ENCODE measurements around the gene MYD88.

Gene MYD88

GRCh38 chr3:38138349-38139190, at the start of gene MYD88:
Gene MYD88 (plus strand): TSS chr3:38138661. CDS start chr3:38138701, 40 bp downstream.
- Histone ChIP-seq H3K4me1 (peaks cover 65 to 79% (median 72%) of the 10 kb centered on the region in 10 experiments), H3K27me3 (no peaks in the 10 kb centered on the region), H3K9ac (peak within 1 kb of the TSS; percentile 90 to 99 (median 97)), H4K20me1 (peaks cover 44 to 70% (median 60%) of the 10 kb centered on the region in 11 experiments; a peak in 21 of 22 replicates), H3K27ac (peak within 1 kb of the TSS; percentile 85 to 99 (median 96)), H3K9me3 (replicated peaks in 1 of 11) (no peaks in the 10 kb centered on the region), H3K4me3 (peak within 1 kb of the TSS; percentile 73 to 99 (median 92)), H3K4me2 (peak within 1 kb of the TSS; percentile 87 to 99 (median 97)), H3K36me3 (peaks cover 38 to 56% (median 51%) of the 10 kb centered on the region in 11 experiments)
- TF ChIP-seq Cebpa-rat (IDR thresholded peaks at IDR 0.05) = no peak

DNA sequence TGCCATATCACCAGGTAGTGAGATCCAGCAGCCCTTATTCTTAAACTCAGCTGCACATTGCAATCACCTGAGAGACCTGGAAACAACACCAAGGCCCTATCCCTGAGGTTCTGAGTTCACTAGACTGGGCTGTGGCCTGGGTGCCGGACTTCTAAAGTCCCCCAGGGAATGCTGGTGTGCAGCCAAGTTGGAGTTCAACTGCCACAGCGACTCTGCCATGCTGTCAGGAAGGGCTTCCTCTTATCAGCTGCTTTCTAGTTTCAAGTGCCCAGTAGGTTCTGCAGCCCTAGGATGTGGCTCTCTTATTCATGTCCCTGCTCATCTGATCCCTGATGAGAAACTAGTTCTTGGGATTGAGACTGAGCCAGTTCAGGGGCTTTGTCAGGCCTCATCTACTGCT, 49.3 kb upstream of the MYD88 start:
- no peak overlapping the region for H3K9ac ChIP-seq
- peaks cover 0 to 17% (median 4%) of the 10 kb centered on the region in 10 experiments; a peak in 10 of 20 replicates for H3K4me1 ChIP-seq
- no peak overlapping the region for H3K4me3 ChIP-seq
- no peaks in the 10 kb centered on the region for H3K36me3 ChIP-seq
- H4K20me1 ChIP-seq = no peaks in the 10 kb centered on the region; a peak in 1 of 22 replicates
- no peaks in the 10 kb centered on the region for H3K27me3 ChIP-seq
- no peak for TF ChIP-seq Cebpa-rat (IDR thresholded peaks at IDR 0.05)
- H3K9me3 ChIP-seq (replicated peaks in 1 of 11) = peaks cover 2 to 4% (median 2%) of the 10 kb centered on the region in 11 experiments; a peak in 15 of 22 replicates
- H3K4me2 ChIP-seq = peak overlapping the region in 8 of 11 experiments; percentile 13 to 50 (median 32); a peak in 12 of 22 replicates
- no peak overlapping the region for H3K27ac ChIP-seq

DNA sequence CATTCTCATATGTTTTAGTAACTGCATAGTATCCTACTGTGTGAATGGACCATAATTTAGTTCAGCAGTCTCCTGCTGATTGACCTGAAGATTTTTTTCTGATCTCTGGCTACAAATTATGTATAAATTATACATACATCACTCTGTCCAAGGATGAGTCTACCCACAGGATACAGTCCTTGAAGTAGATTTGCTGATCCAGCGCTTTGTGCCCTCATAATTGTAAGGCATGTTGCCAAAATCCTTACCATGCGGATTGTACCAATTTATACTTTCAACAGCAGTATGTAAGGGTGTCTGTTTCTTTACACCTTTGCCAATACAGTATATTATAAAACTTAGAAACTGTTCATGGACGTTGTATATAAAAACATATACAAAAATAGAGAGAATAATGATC, 48.0 kb upstream of the MYD88 start:
- Histone ChIP-seq H3K36me3 (no peaks in the 10 kb centered on the region), H3K4me3 (no peak overlapping the region), H4K20me1 (no peaks in the 10 kb centered on the region; a peak in 1 of 22 replicates), H3K27ac (no peak overlapping the region), H3K4me2 (no peak overlapping the region), H3K4me1 (peaks cover 0 to 22% (median 4%) of the 10 kb centered on the region in 10 experiments; a peak in 10 of 20 replicates), H3K9me3 (replicated peaks in 1 of 11) (no peaks in the 10 kb centered on the region), H3K27me3 (no peaks in the 10 kb centered on the region), H3K9ac (no peak overlapping the region)
- TF ChIP-seq Cebpa-rat (IDR thresholded peaks at IDR 0.05) = no peak

- Histone ChIP-seq H3K27me3 (no peaks in the 10 kb centered on the region), H3K9me3 (replicated peaks in 1 of 11) (no peaks in the 10 kb centered on the region)
Observed at GRCh38 chr3:38094999-38095398, 43.5 kb upstream of the MYD88 start.

DNA sequence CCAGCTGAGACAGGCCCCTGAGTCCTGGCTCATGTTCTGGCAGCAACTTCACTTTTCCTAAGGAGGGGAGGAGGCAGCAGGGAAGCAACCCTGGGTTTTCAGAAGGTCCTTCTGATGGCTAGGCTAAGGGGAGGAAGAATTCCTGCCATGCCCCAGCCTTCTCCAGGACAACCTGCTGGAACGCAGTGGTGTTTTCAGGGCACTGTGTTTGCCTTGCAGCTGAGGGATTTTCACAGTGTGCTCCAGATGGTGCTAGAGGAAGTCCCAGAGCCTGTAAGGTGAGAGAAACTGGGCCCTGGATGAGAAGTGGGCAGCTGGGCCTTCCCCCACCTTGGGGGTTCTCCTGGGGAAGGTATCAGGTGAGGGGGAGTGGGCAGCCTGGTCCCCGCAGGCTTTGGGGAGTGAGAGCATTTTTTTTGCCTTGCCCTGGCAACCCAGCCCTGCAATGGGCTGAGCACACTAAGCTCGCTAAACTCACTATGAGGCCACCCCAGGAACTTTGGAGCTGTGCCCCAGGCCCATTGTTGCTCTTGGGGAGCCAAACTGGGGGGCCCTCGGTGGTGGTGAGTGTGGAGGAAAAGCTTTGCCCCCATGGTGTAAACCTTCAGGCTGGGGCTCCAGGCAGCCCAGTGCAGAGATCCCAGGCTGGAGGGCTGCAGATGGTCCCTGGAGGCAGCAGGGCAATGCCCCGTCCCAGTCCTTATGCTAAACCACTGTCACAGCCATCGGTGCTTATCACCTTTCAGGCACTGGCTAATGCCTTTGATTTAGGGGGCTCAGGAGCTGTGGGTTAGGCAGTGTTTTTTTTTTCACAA, 42.6 kb upstream of the MYD88 start:
- Histone ChIP-seq H3K36me3 (no peaks in the 10 kb centered on the region), H3K9ac (no peak overlapping the region), H4K20me1 (no peaks in the 10 kb centered on the region), H3K4me1 (peaks cover 0 to 12% (median 8%) of the 10 kb centered on the region in 10 experiments; a peak in 13 of 20 replicates), H3K4me3 (no peak overlapping the region), H3K27me3 (no peaks in the 10 kb centered on the region), H3K4me2 (no peak overlapping the region), H3K9me3 (replicated peaks in 1 of 11) (no peaks in the 10 kb centered on the region), H3K27ac (no peak overlapping the region)
- no peak for TF ChIP-seq Cebpa-rat (IDR thresholded peaks at IDR 0.05)

More at GRCh38 chr3:38094999-38095398, 43.5 kb upstream of the MYD88 start:
- no peak overlapping the region for H3K4me2 ChIP-seq
- H3K4me1 ChIP-seq = peaks cover 0 to 12% (median 8%) of the 10 kb centered on the region in 10 experiments; a peak in 13 of 20 replicates
- H4K20me1 ChIP-seq = no peaks in the 10 kb centered on the region
- H3K36me3 ChIP-seq = no peaks in the 10 kb centered on the region
- no peak overlapping the region for H3K27ac ChIP-seq
- no peak for TF ChIP-seq Cebpa-rat (IDR thresholded peaks at IDR 0.05)
- no peak overlapping the region for H3K4me3 ChIP-seq
- no peak overlapping the region for H3K9ac ChIP-seq

GRCh38 chr3:38097446-38098375, 40.8 kb upstream of the MYD88 start:
- Histone ChIP-seq H3K4me2 (peak overlapping the region in 3 of 11 experiments; percentile 4 to 23 (median 19); a peak in 3 of 22 replicates), H3K4me3 (no peak overlapping the region), H3K9me3 (replicated peaks in 1 of 11) (no peaks in the 10 kb centered on the region), H4K20me1 (no peaks in the 10 kb centered on the region), H3K27me3 (no peaks in the 10 kb centered on the region), H3K4me1 (peaks cover 0 to 30% (median 14%) of the 10 kb centered on the region in 10 experiments; a peak in 18 of 20 replicates), H3K36me3 (no peaks in the 10 kb centered on the region), H3K9ac (no peak overlapping the region), H3K27ac (no peak overlapping the region)
- TF ChIP-seq Cebpa-rat (IDR thresholded peaks at IDR 0.05) = no peak

DNA sequence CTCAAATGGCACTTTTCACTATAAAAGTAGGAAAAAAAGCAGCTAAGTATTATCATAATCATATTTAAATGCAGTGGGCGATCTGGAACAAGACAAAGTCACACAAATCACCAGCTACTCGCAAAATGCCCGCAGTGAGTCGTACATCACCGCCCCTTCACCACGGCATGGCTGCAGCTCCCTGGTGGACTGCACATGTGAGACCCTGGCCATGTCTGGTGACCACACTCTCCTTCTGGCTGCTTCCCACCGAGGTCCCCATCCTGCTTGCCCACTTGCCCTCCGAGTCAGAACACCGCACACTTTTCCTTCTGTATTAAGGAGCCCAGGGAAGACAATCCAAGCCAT, 40.1 kb upstream of the MYD88 start:
- no peaks in the 10 kb centered on the region for H3K9me3 ChIP-seq (replicated peaks in 1 of 11)
- H3K4me3 ChIP-seq = no peak overlapping the region
- H3K36me3 ChIP-seq = no peaks in the 10 kb centered on the region
- no peaks in the 10 kb centered on the region for H4K20me1 ChIP-seq
- no peaks in the 10 kb centered on the region for H3K27me3 ChIP-seq
- H3K27ac ChIP-seq = no peak overlapping the region
- no peak for TF ChIP-seq Cebpa-rat (IDR thresholded peaks at IDR 0.05)
- H3K9ac ChIP-seq = no peak overlapping the region
- peak overlapping the region in 1 of 11 experiments; percentile 19; a peak in 1 of 22 replicates for H3K4me2 ChIP-seq
- peaks cover 0 to 36% (median 16%) of the 10 kb centered on the region in 10 experiments; a peak in 18 of 20 replicates for H3K4me1 ChIP-seq

- Histone ChIP-seq H3K27ac (no peak overlapping the region), H4K20me1 (no peaks in the 10 kb centered on the region), H3K4me1 (peaks cover 0 to 41% (median 11%) of the 10 kb centered on the region in 10 experiments; a peak in 16 of 20 replicates), H3K4me2 (no peak overlapping the region), H3K27me3 (no peaks in the 10 kb centered on the region), H3K9ac (no peak overlapping the region), H3K9me3 (replicated peaks in 1 of 11) (peaks cover 0 to 8% (median 5%) of the 10 kb centered on the region in 11 experiments; a peak in 7 of 22 replicates), H3K4me3 (no peak overlapping the region), H3K36me3 (no peaks in the 10 kb centered on the region)
- no peak for TF ChIP-seq Cebpa-rat (IDR thresholded peaks at IDR 0.05)
Observed at GRCh38 chr3:38099518-38099917, 38.9 kb upstream of the MYD88 start.
